Large intestine (tissue), 3 donors: ENCODE data around the gene CHMP6. TPM values are rescaled to one million over a fixed set of nuclear protein-coding genes. Genes with fewer than 3 reads are reported as not detected.

Experiments used
- DNase-seq, 2 donors: peaks; one replicate each; pipeline versions ENCODE4 v3.0.0 to v3.0.0-alpha.2; 2013
- H3K27ac ChIP-seq: one replicate; pipeline ENCODE4 v1.5.1; 2013; ENCODE audit warnings: low read length
- H3K27me3 ChIP-seq: 2 replicates; pipeline ENCODE4 v1.6.1; 2013; ENCODE audit warnings: low read length; ENCODE audit not compliant: control insufficient read depth, insufficient read depth
- H3K36me3 ChIP-seq: 2 replicates; pipeline ENCODE4 v1.6.1; 2013; ENCODE audit warnings: low read length; ENCODE audit not compliant: control insufficient read depth, insufficient read depth
- H3K4me1 ChIP-seq: one replicate; pipeline ENCODE4 v1.6.1; 2013; ENCODE audit warnings: low read length; ENCODE audit not compliant: control insufficient read depth, insufficient read depth
- H3K4me3 ChIP-seq: one replicate; pipeline ENCODE4 v1.5.1; 2013; ENCODE audit warnings: low read length
- H3K9me3 ChIP-seq: one replicate; pipeline ENCODE4 v1.6.1; 2013; ENCODE audit warnings: mild to moderate bottlenecking, low read depth, low read length, moderate library complexity; ENCODE audit not compliant: control insufficient read depth
- WGBS: methylation state at CpG from one replicate; pipeline ENCODE4 v1.1.5; 2013; ENCODE audit warnings: low lambda C conversion rate; ENCODE audit not compliant: insufficient coverage; 5-methylcytosine and 5-hydroxymethylcytosine counted together
- polyA plus RNA-seq: library from polyadenylated mRNA; unstranded; fragments of 120-200 nt; gene quantifications from one replicate; pipeline ENCODE4 v1.2.1, GENCODE V29; 2013

Gene CHMP6
- polyA plus RNA-seq, 1 donor = 20.4 TPM

DNA sequence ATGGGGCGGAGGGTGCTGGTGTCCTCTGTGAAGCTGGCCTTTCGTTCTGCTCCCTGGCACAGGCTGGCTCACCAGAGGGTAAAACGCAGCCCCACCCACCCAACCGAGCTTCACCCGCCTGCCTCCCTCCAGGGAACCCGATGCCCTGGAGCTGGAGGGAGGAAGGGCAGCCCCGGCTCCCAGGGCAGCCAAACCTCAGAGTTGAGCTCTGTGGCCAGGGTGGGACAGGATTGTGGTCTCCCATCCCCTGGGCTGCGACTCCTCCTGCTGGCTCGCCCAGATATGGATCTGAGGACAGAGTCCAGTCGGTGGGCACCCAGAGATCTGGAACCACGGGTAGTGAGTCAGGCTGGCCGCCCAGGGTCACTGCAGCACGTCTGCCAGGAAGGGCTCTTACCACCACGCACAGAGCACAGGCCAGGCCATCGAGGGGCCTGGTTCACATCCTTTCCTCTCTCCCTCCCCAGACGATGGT lies 42.6 kb upstream of the CHMP6 start:
- Histone ChIP-seq H3K4me3 (no peak overlapping the region), H3K27me3 (no peaks in the 10 kb centered on the region), H3K36me3 (peaks cover 56% of the 10 kb centered on the region), H3K9me3 (no peaks in the 10 kb centered on the region), H3K4me1 (no peaks in the 10 kb centered on the region), H3K27ac (no peak overlapping the region)
- no peak for DNase-seq
- WGBS = no CpG with 5 or more reads among the region's 16 CpGs

GRCh38 chr17:80949451-80950421 lies 41.9 kb upstream of the CHMP6 start:
- no peaks in the 10 kb centered on the region for H3K4me1 ChIP-seq
- H3K27me3 ChIP-seq = no peaks in the 10 kb centered on the region
- DNase-seq = no peak
- WGBS = no CpG with 5 or more reads among the region's 44 CpGs
- H3K4me3 ChIP-seq = no peak overlapping the region
- no peak overlapping the region for H3K27ac ChIP-seq
- H3K9me3 ChIP-seq = no peaks in the 10 kb centered on the region
- peaks cover 53% of the 10 kb centered on the region for H3K36me3 ChIP-seq

DNA sequence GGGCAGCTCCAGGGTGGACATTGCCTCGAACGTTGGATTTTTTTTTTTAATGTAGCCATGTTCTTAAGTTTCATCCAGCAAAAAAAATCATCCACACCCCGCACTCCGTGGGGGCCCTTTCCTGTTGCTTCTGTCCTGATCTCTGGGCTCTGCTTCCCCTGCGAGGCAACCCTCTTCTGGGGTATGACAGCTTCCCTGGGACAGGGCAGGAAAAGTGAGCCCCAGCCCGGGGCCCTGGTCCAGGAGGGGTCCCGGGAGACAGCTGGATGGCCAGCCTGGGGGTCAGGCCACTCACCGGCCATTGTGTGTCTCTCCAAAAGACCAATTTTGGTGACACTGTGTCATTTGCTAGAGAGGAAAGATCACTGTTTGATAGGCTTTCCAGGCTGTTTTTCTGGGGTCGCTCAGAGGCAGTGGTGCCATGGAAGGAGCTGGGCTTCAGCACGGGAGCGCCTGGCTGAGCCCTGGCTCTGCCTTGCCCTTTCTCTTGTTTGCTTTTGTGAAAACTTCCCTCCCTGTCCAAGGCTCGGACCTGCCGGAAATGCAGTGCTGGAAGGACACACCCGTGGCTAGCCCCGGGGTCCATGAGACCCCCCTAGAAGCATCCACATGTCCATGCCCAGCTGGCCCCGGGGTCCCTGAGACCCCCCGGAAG lies 41.0 kb upstream of the CHMP6 start:
- WGBS = no CpG with 5 or more reads among the region's 17 CpGs
- no peak for DNase-seq
- H3K36me3 ChIP-seq = peaks cover 52% of the 10 kb centered on the region
- no peaks in the 10 kb centered on the region for H3K4me1 ChIP-seq
- no peak overlapping the region for H3K4me3 ChIP-seq
- H3K9me3 ChIP-seq = no peaks in the 10 kb centered on the region
- H3K27me3 ChIP-seq = no peaks in the 10 kb centered on the region
- H3K27ac ChIP-seq = no peak overlapping the region

DNA sequence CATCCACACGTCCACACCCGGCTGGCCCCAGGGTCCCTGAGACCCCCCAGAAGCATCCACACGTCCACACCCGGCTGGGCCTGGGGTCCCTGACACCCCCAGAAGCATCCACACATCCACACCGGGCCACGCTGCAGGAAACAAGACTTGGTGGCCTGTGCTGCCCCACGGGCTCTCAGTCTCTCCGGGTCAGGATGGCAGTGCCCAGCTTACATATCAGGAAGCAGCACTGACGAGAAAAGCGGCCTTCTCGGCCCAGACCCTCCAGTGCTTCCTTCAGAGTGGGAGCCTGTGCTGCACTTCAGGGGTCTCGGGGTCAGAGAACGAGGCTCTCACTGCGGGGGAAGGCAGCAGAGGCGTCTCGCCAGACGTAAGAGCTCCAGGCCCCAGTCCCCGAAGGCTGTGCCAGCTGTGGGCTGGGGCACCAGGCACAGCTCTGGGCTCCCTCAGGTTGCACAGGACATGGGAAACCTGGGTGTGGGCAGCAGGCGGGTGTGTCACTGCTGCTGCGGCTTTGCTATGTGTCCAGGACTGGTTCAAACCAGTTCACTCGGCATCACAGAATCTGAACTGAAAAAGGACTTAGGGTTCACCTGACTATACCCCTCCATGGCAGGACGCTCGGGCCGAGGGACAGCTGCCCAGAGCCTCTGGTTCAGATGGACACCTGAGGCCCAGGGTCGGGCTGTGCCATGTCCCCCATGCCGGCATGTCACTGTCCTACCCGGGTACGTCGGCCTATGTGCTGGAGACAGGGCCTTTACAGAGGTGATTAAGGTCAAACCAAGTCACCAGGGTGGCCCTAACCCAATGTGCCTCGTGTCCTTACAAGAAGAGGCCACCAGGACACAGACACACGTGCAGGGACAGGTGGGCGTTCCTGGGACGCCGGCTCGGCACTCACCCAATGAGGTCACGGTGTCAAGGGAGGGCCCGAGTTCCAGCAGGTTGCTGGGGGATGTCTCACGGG lies 40.2 kb upstream of the CHMP6 start:
- WGBS = no CpG with 5 or more reads among the region's 38 CpGs
- peaks cover 46% of the 10 kb centered on the region for H3K36me3 ChIP-seq

GRCh38 chr17:80952291-80952690 lies 39.4 kb upstream of the CHMP6 start:
- DNase-seq = no peak
- Histone ChIP-seq H3K27me3 (no peaks in the 10 kb centered on the region), H3K4me3 (no peak overlapping the region), H3K9me3 (no peaks in the 10 kb centered on the region), H3K27ac (no peak overlapping the region), H3K4me1 (no peaks in the 10 kb centered on the region), H3K36me3 (peaks cover 39% of the 10 kb centered on the region)
- whole genome bisulfite sequencing = no CpG with 5 or more reads among the region's 16 CpGs

More for the DNA sequence above, 40.2 kb upstream of the CHMP6 start:
- H3K27ac ChIP-seq = no peak overlapping the region
- H3K27me3 ChIP-seq = no peaks in the 10 kb centered on the region
- no peaks in the 10 kb centered on the region for H3K9me3 ChIP-seq
- DNase-seq = no peak
- H3K4me1 ChIP-seq = no peaks in the 10 kb centered on the region
- no peak overlapping the region for H3K4me3 ChIP-seq

DNA sequence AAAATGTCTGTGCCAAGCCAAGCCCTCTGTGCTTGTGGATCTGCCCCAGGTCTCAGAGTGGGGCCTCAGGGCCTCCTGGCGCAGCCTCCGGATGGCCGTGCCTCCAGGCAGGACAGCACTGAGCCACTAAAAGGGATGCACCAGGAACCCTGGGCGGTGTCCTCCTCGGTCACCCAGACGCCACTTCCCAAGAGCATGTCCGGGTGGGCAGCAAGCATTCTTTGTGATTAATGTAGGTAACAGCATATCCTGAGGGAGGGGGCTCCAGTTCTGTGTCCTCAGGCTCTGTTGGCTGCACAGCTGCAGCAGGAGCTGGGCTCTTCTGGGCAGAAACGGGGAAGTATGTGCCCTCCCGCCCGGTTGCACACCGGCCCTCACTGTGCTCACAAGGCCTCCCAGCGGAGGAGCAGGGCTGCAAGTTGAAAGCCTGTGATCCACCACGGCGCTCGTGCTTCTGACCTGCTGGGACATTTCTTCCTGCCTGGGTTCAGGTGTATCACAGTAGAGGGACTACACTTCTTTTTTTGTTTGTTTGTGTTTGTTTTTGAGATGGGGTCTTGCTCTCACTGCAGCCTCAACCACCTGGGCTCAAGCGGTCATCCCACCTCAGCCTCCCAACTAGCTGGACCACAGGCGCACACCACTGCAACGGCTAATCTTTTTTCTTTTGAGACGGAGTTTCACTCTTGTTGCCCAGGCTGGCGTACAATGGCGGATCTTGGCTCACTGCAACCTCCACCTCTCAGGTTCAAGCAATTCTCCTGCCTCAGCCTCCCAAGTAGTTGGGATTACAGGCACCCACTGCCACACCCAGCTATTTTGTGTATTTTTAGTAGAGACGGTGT lies 37.9 kb upstream of the CHMP6 start:
- DNase-seq = no peak
- no peaks in the 10 kb centered on the region for H3K9me3 ChIP-seq
- WGBS = no CpG with 5 or more reads among the region's 22 CpGs

GRCh38 chr17:80955078-80955477 lies 36.6 kb upstream of the CHMP6 start:
- peaks cover 20% of the 10 kb centered on the region for H3K36me3 ChIP-seq
- WGBS = no CpG with 5 or more reads among the region's 5 CpGs

More for the DNA sequence above, 37.9 kb upstream of the CHMP6 start:
- Histone ChIP-seq H3K27ac (no peak overlapping the region), H3K27me3 (no peaks in the 10 kb centered on the region), H3K4me3 (no peak overlapping the region), H3K36me3 (peaks cover 29% of the 10 kb centered on the region), H3K4me1 (no peaks in the 10 kb centered on the region)

GRCh38 chr17:80955671-80956280 lies 35.9 kb upstream of the CHMP6 start:
- H3K27ac ChIP-seq = no peak overlapping the region
- no peak overlapping the region for H3K4me3 ChIP-seq
- peaks cover 4% of the 10 kb centered on the region for H3K4me1 ChIP-seq
- no peak for DNase-seq
- WGBS = no CpG with 5 or more reads among the region's 16 CpGs
- no peaks in the 10 kb centered on the region for H3K27me3 ChIP-seq
- H3K36me3 ChIP-seq = peaks cover 23% of the 10 kb centered on the region
- no peaks in the 10 kb centered on the region for H3K9me3 ChIP-seq

More at GRCh38 chr17:80955078-80955477, 36.6 kb upstream of the CHMP6 start:
- peaks cover 4% of the 10 kb centered on the region for H3K4me1 ChIP-seq
- no peak overlapping the region for H3K4me3 ChIP-seq
- no peak overlapping the region for H3K27ac ChIP-seq
- H3K27me3 ChIP-seq = no peaks in the 10 kb centered on the region
- no peaks in the 10 kb centered on the region for H3K9me3 ChIP-seq
- no peak for DNase-seq
